NCI-H2196 (cell line): ENCODE results near the gene OSBPL10.
A peak's percentile ranks its signal among the peaks of the same experiment; 100 is the strongest.
"Not testable (repeated sequence)": the region's sequence is repeated elsewhere in the genome, so short reads cannot be mapped to it uniquely, and the experiment has no call there.

ENCODE experiments used
- DNase-seq: peaks from one replicate; lab custom pipeline; 2025; ENCODE audit not compliant: unreplicated experiment; lab: John Stamatoyannopoulos, UW

Gene OSBPL10

DNA sequence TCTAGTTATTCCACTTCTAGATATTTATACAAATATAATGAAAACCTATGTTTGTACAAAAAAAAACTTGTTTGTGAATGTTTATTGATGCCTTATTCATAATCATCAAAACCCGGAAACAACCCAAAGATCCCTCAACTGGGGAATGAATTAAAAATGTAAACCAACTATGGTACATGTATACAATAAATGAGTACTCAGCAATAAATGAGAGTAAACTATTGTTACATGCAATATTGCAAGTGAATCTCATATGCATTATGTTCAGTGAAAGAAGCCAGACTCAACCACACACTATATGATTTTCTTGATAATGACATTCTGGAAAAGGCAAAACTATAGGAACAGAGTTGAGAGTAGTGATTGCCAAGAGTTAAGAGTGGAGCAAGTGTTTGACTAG, 12.8 kb upstream of the OSBPL10 start:
- DNase-seq, result no peak

DNA sequence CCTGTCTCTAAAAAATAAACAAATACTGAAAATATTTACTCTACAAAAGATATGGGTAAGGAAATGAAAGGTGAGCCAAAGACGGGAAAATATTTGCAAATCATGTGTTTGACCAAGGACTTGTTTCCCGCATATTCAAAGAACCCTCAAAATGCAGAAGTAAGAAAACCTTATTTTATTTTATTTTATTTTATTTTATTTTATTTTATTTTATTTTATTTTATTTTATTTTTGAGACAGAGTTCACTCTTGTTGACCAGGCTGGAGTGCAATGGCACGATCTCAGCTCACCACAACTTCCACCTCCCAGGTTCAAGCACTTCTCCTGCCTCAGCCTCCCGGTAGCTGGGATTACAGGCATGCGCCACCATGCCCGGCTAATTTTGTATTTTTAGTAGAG, 11.9 kb upstream of the OSBPL10 start:
- DNase-seq, result not testable (repeated sequence)

DNA sequence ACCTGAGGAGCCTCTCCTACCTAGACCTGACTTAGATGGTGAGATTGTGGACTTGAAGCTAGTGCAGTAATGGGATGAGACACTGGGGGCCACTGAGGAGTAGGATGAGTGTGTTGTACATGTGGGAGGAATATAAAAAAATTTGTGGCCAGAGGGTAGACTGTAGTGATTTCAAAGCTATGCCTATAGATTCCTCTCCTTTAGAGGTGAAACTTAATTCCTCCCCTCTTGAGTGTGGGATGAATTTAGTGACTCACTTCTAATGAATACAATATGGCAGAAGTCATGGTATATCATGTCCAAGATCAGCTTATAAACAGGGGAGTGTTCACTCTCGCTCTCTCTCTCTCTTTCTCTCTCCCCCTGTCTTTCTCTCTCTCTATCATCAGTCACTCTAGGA, 7.2 kb upstream of the OSBPL10 start:
- no peak for DNase-seq

DNA sequence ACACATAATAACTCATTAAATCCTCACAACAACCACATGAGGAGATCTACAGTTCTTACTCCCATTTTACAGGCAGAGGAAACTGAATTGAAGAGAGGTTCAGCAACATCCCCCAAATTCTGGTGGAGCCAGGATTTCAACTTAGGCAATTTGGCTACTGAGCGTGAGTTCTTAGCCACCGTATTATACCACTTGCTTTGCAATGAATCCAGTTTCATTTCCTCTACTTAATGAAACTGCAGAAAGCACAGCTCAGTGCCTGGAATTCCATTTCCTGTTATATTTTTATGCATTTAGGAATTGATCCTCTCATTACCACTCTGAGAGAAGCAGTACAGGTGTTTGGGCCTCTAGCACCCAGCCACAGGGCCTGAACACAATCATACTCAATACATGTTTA, 4.8 kb upstream of the OSBPL10 start:
- no peak for DNase-seq

DNA sequence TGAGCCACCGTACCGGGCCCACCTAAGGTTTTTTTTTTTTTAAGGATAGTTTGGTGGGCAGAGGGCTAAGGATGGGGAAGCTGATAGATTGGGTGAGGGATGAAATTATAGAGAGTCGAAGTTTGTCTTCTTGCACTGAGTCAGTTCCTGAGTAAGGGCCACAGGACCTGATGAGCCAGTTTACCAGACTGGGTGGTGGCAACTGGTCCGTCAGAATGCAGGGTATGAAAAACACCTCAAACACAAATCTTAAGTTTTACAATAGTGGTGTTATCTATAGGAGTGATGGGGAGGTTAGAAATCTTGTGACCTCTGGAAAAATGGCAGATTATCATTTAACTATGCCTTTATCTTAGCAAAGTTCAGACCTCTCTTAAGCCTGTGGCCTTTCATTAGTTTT, 3.3 kb upstream of the OSBPL10 start:
- DNase-seq, result no peak

DNA sequence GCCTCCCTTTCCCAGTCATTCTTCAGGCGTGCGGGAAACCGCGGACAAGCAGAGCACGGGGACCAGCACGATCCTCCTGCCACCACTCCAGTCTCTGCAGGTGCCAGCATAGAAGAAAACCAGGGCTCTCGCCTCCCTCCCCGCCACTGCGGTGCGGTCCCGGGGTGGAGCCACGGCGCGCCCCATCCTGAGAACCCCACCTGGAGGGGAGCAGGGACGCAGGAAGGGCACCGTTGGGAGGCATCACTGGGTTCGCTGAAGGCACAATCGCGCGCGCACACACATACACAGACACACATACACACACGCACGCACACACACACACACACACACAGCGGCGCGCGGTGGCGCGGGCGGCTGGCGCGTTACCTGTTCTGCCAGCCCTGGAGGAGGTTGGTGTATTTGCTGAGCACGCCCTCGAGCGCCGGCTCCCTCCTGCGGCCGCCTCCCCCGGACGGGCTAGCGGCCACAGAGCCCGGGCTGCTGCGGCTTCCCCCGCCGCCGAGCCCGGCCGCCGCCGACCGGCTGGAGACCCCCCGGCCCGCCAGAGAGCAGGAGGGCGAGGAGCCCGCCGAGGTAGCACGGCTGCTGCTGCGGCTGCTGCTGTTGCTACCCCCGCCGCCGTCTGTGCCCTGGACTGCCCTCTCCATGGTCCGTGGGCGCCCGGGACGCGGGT, 394 bp downstream of the OSBPL10 start:
- peak; percentile 26 for DNase-seq

DNA sequence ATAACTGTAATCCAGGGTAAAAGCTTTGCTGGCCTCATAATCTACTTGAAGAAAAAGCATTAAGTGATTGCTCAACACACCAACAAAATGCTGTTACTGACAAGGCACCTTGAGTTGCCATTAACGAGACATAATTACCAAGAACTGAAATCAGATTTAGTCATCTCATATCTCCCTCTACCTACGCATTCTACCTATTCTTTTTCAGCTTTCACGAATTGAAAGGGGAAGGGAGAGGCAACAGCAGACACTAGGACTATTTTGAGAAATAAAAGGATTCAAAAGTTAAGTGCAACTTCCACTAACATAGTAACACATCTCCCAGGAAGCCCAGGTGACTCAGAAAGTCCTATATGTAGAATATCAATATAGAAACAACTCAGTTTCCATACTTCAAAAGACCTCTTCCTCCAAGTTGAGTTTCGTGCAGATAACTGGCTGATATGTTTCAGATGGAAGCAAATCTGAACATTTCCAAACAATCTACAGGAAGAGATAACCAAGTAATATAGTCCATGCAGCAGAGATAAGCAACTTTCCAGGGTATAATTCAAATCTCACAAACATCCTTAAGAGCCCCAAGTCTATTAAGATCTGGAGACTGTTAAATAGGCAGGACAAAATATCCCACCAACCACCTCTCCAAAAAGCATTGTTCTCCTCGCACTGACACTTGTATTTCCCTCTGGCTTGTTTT, 1.9 kb downstream of the OSBPL10 start:
- DNase-seq, result no peak

DNA sequence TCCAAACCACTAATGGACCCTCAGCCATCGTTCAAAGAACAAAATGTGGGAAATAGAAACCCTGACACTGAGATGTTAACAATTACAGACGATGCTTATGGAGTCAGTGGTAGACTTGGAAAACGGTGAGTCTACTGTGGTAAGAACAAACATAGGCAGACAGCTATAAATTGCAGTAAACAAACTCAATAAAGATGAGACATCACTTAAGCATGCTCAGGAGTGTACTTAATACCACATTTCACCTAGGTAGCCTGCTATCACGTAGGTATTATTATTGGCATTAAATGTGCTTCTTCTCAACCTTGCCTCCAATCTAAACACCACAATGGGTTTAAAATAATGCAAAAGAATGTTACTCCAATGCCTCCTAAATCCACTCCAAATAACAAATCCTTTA, 2.5 kb downstream of the OSBPL10 start:
- no peak for DNase-seq

DNA sequence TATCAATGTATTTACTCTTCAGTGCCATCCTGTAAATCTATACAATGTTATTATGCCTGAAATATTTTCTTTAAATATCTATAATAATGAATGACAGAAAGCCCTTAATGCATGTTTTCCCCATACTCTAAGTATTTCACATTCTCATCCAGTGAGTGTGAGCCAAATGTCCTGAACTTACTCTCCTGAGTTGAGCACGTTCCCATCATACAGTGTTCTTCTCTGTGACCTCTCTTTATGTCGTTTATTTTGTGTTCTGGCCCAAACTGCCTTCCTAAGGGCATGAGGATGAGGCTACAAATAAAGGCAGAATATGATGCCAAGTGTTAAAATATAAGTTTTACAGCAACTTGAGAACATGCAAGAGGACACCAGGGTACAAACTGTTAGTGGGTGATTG, 3.3 kb downstream of the OSBPL10 start:
- no peak for DNase-seq

DNA sequence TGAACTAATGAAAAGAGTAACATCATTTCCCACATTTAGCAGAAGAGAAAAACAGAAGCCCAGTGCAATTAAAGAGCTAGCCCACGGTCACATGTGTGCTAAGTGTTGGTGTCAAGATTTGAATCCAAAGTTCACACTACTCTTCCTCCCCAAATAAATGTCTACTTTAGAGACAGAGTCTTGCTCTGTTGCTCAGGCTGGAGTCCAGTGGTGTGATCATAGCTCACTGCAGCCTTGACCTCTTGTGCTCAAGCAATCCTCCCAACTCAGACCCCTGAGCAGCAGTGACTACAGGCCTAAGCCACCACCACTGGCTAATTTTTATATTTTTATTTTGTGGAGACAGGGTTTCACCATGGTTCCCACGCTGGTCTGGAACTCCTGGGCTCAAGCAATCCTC, 4.8 kb downstream of the OSBPL10 start:
- no peak for DNase-seq

DNA sequence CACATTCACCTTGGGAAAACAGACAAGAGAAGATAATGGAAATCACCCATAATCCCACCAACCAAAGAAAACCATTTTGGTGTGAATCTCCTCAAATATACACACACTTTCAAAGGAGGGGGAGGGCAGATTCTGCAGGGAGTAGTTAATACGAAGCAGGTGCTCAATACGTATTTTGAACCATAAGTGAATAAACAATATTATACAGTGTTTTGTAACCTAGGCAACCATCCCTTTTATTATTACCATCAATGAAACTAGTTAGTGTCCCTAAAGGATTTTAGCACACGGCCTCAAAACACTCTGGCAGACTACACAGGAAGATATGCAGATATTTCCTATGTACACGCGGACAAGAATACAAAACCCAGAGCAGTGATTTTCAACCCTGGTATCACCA, 6.1 kb downstream of the OSBPL10 start:
- no peak for DNase-seq

DNA sequence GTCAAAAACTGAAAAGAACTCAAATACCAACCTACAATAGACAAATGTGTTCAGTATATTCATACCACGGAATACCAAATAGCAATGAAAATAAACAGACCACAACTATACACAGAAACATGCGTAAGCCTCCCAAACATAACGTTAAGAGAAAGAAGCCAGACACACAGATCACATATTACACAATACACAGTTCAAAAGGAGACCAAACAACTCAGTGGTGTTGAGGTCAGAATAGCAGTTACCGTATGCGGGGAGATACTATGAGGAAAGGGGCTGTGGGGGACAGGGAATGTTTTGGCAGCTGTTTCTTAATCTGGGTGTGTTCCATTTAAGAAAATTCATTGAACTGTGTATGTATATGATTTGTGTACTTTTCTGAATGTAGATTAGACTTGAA, 6.6 kb downstream of the OSBPL10 start:
- DNase-seq, result no peak

DNA sequence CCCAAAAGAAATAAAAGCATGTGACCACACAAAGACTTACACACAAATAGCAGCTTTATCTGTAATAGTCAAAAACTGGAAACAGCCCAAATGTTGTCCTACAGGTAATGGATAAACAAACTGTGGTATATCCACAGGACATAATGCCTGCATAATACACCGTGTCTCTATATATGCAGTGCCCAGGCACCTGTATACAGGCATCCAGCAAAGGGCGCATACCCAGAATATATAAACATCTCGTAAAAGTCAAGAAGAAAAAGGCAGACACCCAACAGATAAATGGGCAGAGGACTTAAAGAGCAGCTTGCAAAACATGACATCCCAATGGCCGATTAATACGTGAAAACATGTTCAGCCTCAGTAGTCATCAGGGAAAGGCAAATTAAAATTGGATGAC, 7.2 kb downstream of the OSBPL10 start:
- DNase-seq, result no peak

DNA sequence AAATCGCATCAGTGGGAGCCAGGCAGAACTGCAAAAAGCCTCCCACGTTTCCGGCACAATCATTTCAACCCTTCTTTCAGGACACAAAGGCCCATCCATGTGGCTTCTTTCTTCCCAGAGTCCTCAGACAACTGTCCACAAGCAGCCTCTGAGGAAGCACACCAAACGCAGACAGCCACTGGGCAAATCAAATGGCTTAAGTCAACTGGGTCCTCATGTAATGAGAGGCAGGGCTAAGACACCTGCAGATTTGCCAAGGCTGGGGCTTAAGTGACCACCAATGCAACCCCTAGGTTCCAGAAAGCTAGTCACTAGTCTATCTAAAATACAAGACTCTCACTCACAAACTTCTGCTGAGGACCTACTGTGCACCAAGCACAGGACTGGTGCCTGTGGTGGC, 8.0 kb downstream of the OSBPL10 start:
- no peak for DNase-seq

DNA sequence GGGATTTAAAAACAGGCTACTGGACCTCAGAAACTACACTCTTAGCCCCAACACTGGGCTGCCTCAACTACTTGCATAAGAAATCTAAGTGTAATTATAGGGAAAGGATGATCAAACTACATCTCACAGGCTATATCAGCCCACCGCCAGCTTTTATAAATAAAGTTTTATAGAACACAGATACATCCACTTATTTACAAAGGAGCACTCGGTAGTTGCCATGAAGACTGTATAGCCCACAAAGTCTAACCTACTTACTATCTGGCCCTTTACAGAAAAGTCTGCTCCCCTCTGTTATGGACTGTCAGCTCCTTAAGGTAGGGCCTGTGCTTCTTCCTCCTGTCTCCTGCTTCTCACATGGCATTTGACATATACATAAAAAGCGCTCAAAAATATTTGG, 9.5 kb downstream of the OSBPL10 start:
- no peak for DNase-seq

DNA sequence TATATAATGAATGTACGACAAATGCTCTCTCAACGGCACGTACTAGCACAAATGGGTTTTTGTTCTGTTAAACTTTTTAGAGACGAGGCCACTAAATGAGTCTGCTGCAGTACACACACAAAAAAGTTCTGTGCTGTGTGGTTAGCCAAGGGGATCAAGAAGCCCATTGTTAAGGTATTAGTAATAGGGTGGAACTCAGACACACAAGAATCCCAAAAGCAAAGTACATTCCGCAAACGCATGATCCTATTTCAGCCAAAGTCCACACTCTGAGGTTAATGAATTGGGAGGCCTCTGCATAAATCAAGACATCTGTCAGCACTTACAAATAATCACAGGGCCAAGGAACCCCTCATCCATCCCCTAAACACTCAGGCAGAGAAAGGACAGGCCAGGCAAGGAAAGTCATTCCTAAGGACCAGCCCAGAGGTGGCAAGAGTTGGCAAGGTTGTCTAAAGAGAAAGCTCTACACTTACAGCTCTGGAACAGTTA, 12.1 kb downstream of the OSBPL10 start:
- no peak for DNase-seq

DNA sequence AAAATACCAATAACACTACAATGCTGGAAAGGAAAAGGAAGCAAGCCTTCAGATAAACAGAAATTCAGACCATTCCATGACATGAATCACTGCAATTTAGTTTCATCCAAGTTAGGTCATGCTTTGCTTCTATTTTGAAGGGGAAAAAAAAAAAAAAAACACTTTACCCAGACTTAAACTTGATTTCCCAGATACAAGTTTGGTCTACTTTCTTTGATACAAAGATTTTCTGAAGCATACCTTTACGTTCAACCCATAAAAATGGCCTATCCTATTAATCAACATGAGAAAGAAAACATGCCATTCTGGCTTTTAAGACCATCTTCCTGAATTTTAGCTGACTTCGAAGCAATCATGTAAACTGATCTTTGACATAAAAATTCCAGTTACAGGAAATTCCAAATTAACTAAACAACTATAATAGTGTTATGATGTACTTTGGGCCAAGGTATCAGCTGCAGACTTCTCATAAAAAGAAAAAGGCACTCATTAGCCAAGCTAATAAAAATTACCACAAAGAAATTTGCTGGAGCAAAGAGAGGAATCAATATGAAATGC, 12.6 kb downstream of the OSBPL10 start:
- DNase-seq, result no peak

DNA sequence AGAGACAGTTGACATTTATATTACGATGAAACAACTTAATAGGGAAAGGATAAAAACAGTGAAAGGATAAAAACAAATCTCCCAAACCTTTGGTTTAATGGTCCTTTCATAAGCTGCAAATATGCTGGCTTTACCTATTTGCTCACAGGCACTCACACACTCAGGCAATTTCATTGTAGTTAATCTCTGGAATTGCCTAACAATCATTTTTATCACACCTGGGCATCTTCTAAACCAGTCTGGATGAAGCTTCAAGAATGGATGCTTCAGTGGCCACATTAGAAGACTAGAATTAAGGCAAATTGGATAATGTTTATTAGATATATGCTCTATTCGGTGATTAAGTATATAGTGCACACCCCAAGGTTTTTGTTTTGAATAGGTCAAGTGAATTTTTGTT, 13.5 kb downstream of the OSBPL10 start:
- DNase-seq, result no peak

DNA sequence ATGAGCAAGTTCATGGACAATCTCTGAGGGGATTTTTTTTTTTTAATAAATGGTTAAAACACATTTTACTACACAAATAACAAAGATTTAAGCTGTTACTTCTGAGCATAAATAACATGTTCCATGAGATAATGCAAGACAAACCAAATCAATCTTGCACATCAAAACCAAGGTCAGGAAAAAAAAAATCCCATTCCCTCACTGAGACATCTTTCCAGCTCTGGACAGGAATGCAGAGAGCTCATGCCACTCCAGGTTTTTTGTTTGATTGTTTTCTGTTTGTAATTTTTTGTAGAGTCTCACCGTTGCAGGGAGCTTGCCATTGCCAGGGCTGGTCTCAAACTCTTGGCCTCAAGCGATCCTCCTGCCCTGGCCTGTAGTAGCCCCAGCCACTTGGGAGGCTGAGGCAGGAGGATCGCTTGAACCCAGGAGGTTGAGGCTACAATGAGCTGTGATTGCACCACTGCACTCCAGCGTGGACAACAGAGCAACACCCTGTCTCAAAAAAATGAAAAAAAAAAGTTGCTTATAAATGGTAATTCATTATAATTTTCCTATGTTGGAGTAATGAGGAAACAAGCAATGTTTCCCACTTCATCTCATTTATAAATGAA, 14.0 kb downstream of the OSBPL10 start:
- DNase-seq, result no peak

DNA sequence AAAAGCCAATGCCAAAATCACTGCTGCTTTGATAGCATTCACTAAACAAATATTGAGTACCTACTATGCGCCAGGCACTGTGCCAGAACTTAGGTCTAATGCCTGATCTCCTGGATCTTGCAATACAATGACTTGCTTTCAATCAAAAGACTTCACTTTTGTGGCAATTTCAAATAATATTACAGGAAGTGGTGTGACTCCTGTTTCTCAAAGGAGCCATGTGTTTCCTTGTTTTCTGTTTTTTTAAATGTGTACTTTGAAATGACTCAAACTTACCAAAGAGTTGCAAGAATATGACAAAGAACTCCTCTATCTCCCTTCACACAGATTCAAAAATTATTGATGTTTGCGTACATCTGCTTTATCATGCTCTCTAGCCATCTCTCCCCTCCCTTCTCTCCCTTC, 18.3 kb downstream of the OSBPL10 start:
- no peak for DNase-seq

DNA sequence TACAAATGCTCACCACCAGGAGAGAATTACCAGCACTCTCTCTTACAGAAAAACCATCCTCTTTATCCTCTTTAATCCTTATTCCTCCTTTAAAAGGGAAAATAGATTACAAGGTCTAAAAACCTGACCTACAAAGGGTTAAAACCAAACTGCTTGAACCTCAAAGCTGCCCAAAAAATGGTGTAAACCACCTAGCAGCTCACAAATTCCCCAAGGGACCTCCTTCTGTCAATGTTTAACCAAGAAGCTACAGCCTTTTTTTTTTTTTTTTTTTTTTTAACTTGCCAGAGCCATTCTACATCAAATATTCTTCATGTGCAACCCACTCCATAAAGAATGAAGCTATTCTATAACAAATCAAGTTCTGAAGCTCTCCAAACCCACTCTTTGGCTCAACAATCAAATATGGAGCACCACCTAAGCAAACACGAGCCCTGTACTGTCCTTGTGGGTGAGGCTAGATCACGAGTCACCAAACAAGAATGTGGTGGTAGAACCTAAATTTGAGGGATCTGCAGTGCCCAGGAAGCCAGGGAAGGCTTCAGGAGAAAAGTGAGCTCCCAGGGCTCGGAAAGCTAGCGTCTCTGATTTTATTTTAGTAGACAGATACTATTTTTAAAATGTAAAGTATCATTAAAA, 20.1 kb downstream of the OSBPL10 start:
- no peak for DNase-seq
